ENCODE data around the gene OXNAD1. TPM values are rescaled to one million over a fixed set of nuclear protein-coding genes. Genes with fewer than 3 reads are reported as not detected.

The OXNAD1 gene
- total and polyA plus RNA-seq, 2 of the 13 experiments (the other 11 are each of a cell fraction or from before 2014, with no cell fraction given) = 9.9 to 18.8 TPM

DNA sequence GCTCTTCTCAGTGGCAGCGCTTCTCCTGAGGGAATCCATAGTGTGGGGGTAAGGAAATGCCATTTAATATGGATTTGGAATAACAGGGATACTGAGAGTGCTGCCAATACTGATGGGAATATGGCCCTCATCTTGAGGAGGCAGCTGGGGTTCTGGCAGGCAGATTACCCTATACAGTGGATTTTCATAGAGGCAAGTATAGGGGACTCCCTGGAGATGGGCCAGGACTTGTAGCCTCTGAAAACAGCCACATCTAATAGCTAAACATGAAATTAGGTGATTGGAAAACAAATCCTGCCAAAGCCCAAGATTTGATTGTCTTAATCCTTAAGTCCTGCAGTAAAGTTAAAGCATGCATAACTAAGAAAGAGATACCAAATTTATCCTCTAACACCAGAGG lies 31.2 kb upstream of the OXNAD1 start:
- no peak for FAIRE-seq
- CTCF ChIA-PET (ENCODE audit: low intra/inter-chr PET ratio, low total read pairs) = interaction anchor here (1.2 kb wide), 1 partner anchor 13 kb away, joined by 3 read pairs; no protein-coding TSS in a partner anchor
- ATAC-seq = no peak
- Histone ChIP-seq H3K27me3 (ENCODE audit: control insufficient read depth in 1 of 2, insufficient read depth in 2 of 2, low read length in 2 of 2) (no peaks in the 10 kb centered on the region), H3K4me3 (replicated peaks in 1 of 3; ENCODE audit: insufficient read depth in 1 of 3, low read depth in 2 of 3, low read length in 3 of 3) (no peak overlapping the region), H3K79me2 (ENCODE audit: insufficient read depth, low read length) (no peaks in the 10 kb centered on the region), H3K4me1 (ENCODE audit: insufficient read depth, low read length) (no peaks in the 10 kb centered on the region), H3K9ac (ENCODE audit: insufficient read depth, low read depth, low read length) (no peak overlapping the region), H3K36me3 (replicated peaks in 1 of 2; ENCODE audit: control insufficient read depth in 1 of 2, insufficient read depth in 2 of 2, low read length in 2 of 2) (no peaks in the 10 kb centered on the region), H4K20me1 (ENCODE audit: insufficient read depth, low read length) (no peaks in the 10 kb centered on the region), H3K9me3 (ENCODE audit: low read length) (no peaks in the 10 kb centered on the region), H2AFZ (ENCODE audit: low read length) (no peak overlapping the region), H3K4me2 (ENCODE audit: low read depth, low read length) (no peak overlapping the region), H3K27ac (ENCODE audit: extremely low read length, insufficient read depth, low read length) (no peak overlapping the region)
- TF ChIP-seq, protein P1, sequence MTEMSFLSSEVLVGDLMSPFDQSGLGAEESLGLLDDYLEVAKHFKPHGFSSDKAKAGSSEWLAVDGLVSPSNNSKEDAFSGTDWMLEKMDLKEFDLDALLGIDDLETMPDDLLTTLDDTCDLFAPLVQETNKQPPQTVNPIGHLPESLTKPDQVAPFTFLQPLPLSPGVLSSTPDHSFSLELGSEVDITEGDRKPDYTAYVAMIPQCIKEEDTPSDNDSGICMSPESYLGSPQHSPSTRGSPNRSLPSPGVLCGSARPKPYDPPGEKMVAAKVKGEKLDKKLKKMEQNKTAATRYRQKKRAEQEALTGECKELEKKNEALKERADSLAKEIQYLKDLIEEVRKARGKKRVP (CRISPR knock-in tag; IDR thresholded peaks at IDR 0.05) = no peak
- TF ChIP-seq SMARCE1 (IDR thresholded peaks at IDR 0.05; ENCODE audit: borderline replicate concordance) = no peak
- no peak for TF ChIP-seq CENPT (CRISPR knock-in tag; IDR thresholded peaks at IDR 0.05; ENCODE audit: low read depth)
- no peak for TF ChIP-seq RAD51 (IDR thresholded peaks at IDR 0.05; ENCODE audit: borderline replicate concordance)
- TF ChIP-seq, protein P2, sequence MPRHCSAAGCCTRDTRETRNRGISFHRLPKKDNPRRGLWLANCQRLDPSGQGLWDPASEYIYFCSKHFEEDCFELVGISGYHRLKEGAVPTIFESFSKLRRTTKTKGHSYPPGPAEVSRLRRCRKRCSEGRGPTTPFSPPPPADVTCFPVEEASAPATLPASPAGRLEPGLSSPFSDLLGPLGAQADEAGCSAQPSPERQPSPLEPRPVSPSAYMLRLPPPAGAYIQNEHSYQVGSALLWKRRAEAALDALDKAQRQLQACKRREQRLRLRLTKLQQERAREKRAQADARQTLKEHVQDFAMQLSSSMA (CRISPR knock-in tag; IDR thresholded peaks at IDR 0.05) = no peak
- TF ChIP-seq, protein P3, sequence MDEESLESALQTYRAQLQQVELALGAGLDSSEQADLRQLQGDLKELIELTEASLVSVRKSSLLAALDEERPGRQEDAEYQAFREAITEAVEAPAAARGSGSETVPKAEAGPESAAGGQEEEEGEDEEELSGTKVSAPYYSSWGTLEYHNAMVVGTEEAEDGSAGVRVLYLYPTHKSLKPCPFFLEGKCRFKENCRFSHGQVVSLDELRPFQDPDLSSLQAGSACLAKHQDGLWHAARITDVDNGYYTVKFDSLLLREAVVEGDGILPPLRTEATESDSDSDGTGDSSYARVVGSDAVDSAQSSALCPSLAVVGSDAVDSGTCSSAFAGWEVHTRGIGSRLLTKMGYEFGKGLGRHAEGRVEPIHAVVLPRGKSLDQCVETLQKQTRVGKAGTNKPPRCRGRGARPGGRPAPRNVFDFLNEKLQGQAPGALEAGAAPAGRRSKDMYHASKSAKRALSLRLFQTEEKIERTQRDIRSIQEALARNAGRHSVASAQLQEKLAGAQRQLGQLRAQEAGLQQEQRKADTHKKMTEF (CRISPR knock-in tag; IDR thresholded peaks at IDR 0.05) = no peak
- no peak for TF ChIP-seq SMYD3 (CRISPR knock-in tag; IDR thresholded peaks at IDR 0.05)
- TF ChIP-seq, protein P4, sequence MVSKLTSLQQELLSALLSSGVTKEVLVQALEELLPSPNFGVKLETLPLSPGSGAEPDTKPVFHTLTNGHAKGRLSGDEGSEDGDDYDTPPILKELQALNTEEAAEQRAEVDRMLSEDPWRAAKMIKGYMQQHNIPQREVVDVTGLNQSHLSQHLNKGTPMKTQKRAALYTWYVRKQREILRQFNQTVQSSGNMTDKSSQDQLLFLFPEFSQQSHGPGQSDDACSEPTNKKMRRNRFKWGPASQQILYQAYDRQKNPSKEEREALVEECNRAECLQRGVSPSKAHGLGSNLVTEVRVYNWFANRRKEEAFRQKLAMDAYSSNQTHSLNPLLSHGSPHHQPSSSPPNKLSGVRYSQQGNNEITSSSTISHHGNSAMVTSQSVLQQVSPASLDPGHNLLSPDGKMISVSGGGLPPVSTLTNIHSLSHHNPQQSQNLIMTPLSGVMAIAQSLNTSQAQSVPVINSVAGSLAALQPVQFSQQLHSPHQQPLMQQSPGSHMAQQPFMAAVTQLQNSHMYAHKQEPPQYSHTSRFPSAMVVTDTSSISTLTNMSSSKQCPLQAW (CRISPR knock-in tag; IDR thresholded peaks at IDR 0.05) = no peak
- TF ChIP-seq, protein P5, sequence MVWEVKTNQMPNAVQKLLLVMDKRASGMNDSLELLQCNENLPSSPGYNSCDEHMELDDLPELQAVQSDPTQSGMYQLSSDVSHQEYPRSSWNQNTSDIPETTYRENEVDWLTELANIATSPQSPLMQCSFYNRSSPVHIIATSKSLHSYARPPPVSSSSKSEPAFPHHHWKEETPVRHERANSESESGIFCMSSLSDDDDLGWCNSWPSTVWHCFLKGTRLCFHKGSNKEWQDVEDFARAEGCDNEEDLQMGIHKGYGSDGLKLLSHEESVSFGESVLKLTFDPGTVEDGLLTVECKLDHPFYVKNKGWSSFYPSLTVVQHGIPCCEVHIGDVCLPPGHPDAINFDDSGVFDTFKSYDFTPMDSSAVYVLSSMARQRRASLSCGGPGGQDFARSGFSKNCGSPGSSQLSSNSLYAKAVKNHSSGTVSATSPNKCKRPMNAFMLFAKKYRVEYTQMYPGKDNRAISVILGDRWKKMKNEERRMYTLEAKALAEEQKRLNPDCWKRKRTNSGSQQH (CRISPR knock-in tag; IDR thresholded peaks at IDR 0.05; ENCODE audit: low read depth) = no peak
- no peak for TF ChIP-seq ZNF263 (CRISPR knock-in tag; IDR thresholded peaks at IDR 0.05)
- TF ChIP-seq ZNF703 (CRISPR knock-in tag; IDR thresholded peaks at IDR 0.05; ENCODE audit: borderline replicate concordance) = no peak
- intact Hi-C loops (cut with micrococcal nuclease; ENCODE audit: unreplicated experiment) (no loop called here), in situ Hi-C loops (cut with HindIII; ENCODE audit: extremely low pct_ligation_motif_present, low pct_unique_long_range_greater_than_20kb) (loop anchor here (25.0 kb wide), 1 partner anchor 597 kb away; no protein-coding TSS in a partner anchor)
- no TSS peak for BruUV-seq (replicated peaks)
- POLR2A ChIA-PET = no interaction called here
- DNase-seq (ENCODE audit: low spot score) = no peak
- WGBS (ENCODE audit: low lambda C conversion rate) = 5% methylated on average over 1 of the region's 1 CpG

All from HepG2 (cell line).